DND-41 (cell line): Measurements from ENCODE around the gene ENGASE.
A peak's percentile ranks its signal among the peaks of the same experiment; 100 is the strongest.

Experiments
- ATAC-seq: fragments of 200-7000 bp; cut with Tn5 transposase; 3 replicates; pipeline ENCODE4 v1.9.1; 2021; ENCODE audit warnings: low read depth; ENCODE audit not compliant: insufficient read depth
- DNase-seq: peaks from one replicate; pipeline ENCODE4 v3.0.0-alpha.2; 2020
- H2AFZ ChIP-seq: 2 replicates; pipeline ENCODE4 v1.6.0; 2012; ENCODE audit warnings: low read depth, low read length
- H3K27ac ChIP-seq: 2 replicates; pipeline ENCODE4 v1.5.1; 2012; ENCODE audit warnings: low read length, inconsistent platforms
- H3K27me3 ChIP-seq: fragments of 200-600 bp; sonication (generic); 2 replicates; pipeline ENCODE4 v1.6.0; 2012; ENCODE audit warnings: low read length, mild to moderate bottlenecking, inconsistent platforms; ENCODE audit not compliant: insufficient read depth, poor library complexity
- H3K36me3 ChIP-seq: 2 replicates; pipeline ENCODE4 v1.5.1; 2012; ENCODE audit warnings: low read length, inconsistent platforms; ENCODE audit not compliant: insufficient read depth
- H3K4me1 ChIP-seq: 2 replicates; pipeline ENCODE4 v1.5.1; 2012; ENCODE audit warnings: mild to moderate bottlenecking, low read length; ENCODE audit not compliant: insufficient read depth
- H3K4me2 ChIP-seq: 2 replicates; pipeline ENCODE4 v1.6.0; 2012; ENCODE audit warnings: mild to moderate bottlenecking, moderate library complexity, low read length, inconsistent platforms; ENCODE audit not compliant: insufficient read depth
- H3K4me3 ChIP-seq, 2 experiments: fragments of 200-600 bp in 1 of 2; shearing (Covaris generic) in 1 of 2; 2 replicates each; pipeline ENCODE4 v1.5.1; 2012 to 2016; ENCODE audit warnings: inconsistent platforms in 2 of 2, low read length in 2 of 2, mild to moderate bottlenecking in 2 of 2, low read depth in 1 of 2, moderate library complexity in 1 of 2
- H3K79me2 ChIP-seq: 2 replicates; pipeline ENCODE4 v1.6.0; 2012; ENCODE audit warnings: low read length, inconsistent platforms; ENCODE audit not compliant: insufficient read depth
- H3K9ac ChIP-seq: 2 replicates; pipeline ENCODE4 v1.6.0; 2012; ENCODE audit warnings: low read depth, mild to moderate bottlenecking, inconsistent platforms, low read length, moderate library complexity
- H3K9me3 ChIP-seq: 2 replicates; pipeline ENCODE4 v1.5.1; 2012; ENCODE audit warnings: low read length, moderate library complexity, mild to moderate bottlenecking, inconsistent platforms; ENCODE audit not compliant: insufficient read depth, severe bottlenecking
- H4K20me1 ChIP-seq: 2 replicates; pipeline ENCODE4 v1.6.0; 2012; ENCODE audit warnings: low read length; ENCODE audit not compliant: insufficient read depth
- EZH2 ChIP-seq: IDR thresholded peaks from 3 replicates; pipeline ENCODE4 v1.6.1; 2012; ENCODE audit warnings: borderline replicate concordance, low read depth, mild to moderate bottlenecking, moderate library complexity, low read length, inconsistent platforms; ENCODE audit not compliant: severe bottlenecking
- TF ChIP-seq, protein P1 (sequence below): IDR thresholded peaks from 2 replicates; pipeline ENCODE4 v1.5.1; 2012; ENCODE audit warnings: borderline replicate concordance, low read length, moderate library complexity, mild to moderate bottlenecking; ENCODE audit not compliant: poor library complexity, severe bottlenecking; ENCODE audit errors: extremely low read depth

ENGASE gene

GRCh38 chr17:79125503-79125902 is 50.9 kb downstream of the ENGASE start:
- H4K20me1 ChIP-seq = 0 out of 2 replicates have a peak, but pooled peaks cover 10% of the 10 kb centered on the region
- H2AFZ ChIP-seq = no peak overlapping the region
- H3K27me3 ChIP-seq = peaks cover 12% of the 10 kb centered on the region
- no peaks in the 10 kb centered on the region for H3K4me1 ChIP-seq
- H3K4me2 ChIP-seq = no peak overlapping the region
- no peak overlapping the region for H3K9ac ChIP-seq
- no peak overlapping the region for H3K27ac ChIP-seq
- no peak for TF ChIP-seq EZH2
- ATAC-seq (no peak), DNase-seq (no peak)
- H3K79me2 ChIP-seq = no peaks in the 10 kb centered on the region
- H3K9me3 ChIP-seq = no peaks in the 10 kb centered on the region
- H3K4me3 ChIP-seq = no peak overlapping the region
- no peaks in the 10 kb centered on the region for H3K36me3 ChIP-seq

DNA sequence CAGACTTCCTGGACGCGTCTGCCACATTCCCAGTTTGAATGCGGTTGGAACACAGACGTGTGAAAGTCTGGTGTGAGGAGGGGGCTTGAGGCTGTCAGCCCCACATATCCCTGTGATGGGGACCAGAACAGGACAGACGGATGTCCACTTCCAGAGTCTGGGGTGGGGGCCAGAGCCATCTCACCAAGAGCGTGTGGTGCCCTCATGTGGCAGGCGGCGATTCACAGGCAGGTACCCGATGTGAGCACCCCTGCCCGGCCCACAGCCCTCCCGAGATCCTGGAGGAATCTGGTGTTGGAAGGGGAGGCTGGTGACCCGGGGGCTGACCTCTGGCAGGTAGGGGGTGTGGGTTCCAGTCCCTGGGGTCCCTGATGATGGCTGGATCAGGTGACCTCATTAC is 51.5 kb downstream of the ENGASE start:
- no peaks in the 10 kb centered on the region for H3K9me3 ChIP-seq
- ATAC-seq (no peak), DNase-seq (no peak)
- TF ChIP-seq EZH2 = no peak
- TF ChIP-seq, protein P1, sequence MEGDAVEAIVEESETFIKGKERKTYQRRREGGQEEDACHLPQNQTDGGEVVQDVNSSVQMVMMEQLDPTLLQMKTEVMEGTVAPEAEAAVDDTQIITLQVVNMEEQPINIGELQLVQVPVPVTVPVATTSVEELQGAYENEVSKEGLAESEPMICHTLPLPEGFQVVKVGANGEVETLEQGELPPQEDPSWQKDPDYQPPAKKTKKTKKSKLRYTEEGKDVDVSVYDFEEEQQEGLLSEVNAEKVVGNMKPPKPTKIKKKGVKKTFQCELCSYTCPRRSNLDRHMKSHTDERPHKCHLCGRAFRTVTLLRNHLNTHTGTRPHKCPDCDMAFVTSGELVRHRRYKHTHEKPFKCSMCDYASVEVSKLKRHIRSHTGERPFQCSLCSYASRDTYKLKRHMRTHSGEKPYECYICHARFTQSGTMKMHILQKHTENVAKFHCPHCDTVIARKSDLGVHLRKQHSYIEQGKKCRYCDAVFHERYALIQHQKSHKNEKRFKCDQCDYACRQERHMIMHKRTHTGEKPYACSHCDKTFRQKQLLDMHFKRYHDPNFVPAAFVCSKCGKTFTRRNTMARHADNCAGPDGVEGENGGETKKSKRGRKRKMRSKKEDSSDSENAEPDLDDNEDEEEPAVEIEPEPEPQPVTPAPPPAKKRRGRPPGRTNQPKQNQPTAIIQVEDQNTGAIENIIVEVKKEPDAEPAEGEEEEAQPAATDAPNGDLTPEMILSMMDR = peak; percentile 35
- H3K79me2 ChIP-seq = no peaks in the 10 kb centered on the region
- 0 out of 2 replicates have a peak, but pooled peaks cover 10% of the 10 kb centered on the region for H4K20me1 ChIP-seq
- no peak overlapping the region for H3K27ac ChIP-seq
- H3K4me2 ChIP-seq = no peak overlapping the region
- no peak overlapping the region for H2AFZ ChIP-seq
- H3K9ac ChIP-seq = no peak overlapping the region
- H3K36me3 ChIP-seq = no peaks in the 10 kb centered on the region
- H3K27me3 ChIP-seq = peaks cover 14% of the 10 kb centered on the region
- no peak overlapping the region for H3K4me3 ChIP-seq
- H3K4me1 ChIP-seq = no peaks in the 10 kb centered on the region

- H3K79me2 ChIP-seq = no peaks in the 10 kb centered on the region
- TF ChIP-seq, protein P1 = no peak
- TF ChIP-seq EZH2 = no peak
- no peak for ATAC-seq
Observed at GRCh38 chr17:79127534-79128135, 53.0 kb downstream of the ENGASE start.

DNA sequence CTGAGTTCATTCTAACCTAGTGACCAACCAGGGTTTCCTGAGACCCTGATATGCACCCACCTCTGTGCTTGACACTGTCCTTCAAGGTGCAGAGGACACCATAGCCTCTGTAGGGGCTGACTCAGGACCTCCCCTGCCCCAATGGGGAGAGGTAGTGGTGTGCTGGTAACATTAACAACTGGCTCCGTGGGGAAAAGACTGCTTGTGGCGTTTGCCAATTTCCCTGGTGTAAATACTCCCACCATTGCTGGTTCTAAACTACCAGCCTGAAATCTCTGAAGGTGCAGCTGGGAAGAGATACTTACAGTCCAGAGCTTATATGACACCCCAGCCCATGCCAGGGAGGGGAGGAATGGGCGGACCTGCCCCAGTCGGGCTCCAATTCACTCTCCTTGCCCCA is 54.9 kb downstream of the ENGASE start:
- no peak overlapping the region for H3K9ac ChIP-seq
- no peak for TF ChIP-seq EZH2
- TF ChIP-seq, protein P1 = no peak

More at GRCh38 chr17:79127534-79128135, 53.0 kb downstream of the ENGASE start:
- DNase-seq = no peak
- H3K4me3 ChIP-seq = no peak overlapping the region
- H3K4me1 ChIP-seq = no peaks in the 10 kb centered on the region
- no peak overlapping the region for H2AFZ ChIP-seq
- peaks cover 13% of the 10 kb centered on the region; the same call in 1 of the 2 replicates for H4K20me1 ChIP-seq
- H3K27ac ChIP-seq = no peak overlapping the region
- H3K36me3 ChIP-seq = no peaks in the 10 kb centered on the region
- H3K27me3 ChIP-seq = peaks cover 28% of the 10 kb centered on the region
- no peak overlapping the region for H3K4me2 ChIP-seq
- H3K9me3 ChIP-seq = no peaks in the 10 kb centered on the region
- no peak overlapping the region for H3K9ac ChIP-seq

More for the DNA sequence above, 54.9 kb downstream of the ENGASE start:
- no peak overlapping the region for H3K4me3 ChIP-seq
- H3K4me2 ChIP-seq = no peak overlapping the region
- peaks cover 17% of the 10 kb centered on the region for H4K20me1 ChIP-seq
- H3K36me3 ChIP-seq = no peaks in the 10 kb centered on the region
- DNase-seq = no peak
- no peaks in the 10 kb centered on the region for H3K4me1 ChIP-seq
- no peak overlapping the region for H3K27ac ChIP-seq
- H3K9me3 ChIP-seq = no peaks in the 10 kb centered on the region
- peaks cover 38% of the 10 kb centered on the region for H3K27me3 ChIP-seq
- H2AFZ ChIP-seq = no peak overlapping the region
- no peaks in the 10 kb centered on the region for H3K79me2 ChIP-seq
- ATAC-seq = no peak
